ENCODE data around the gene PNPLA2.

DNA sequence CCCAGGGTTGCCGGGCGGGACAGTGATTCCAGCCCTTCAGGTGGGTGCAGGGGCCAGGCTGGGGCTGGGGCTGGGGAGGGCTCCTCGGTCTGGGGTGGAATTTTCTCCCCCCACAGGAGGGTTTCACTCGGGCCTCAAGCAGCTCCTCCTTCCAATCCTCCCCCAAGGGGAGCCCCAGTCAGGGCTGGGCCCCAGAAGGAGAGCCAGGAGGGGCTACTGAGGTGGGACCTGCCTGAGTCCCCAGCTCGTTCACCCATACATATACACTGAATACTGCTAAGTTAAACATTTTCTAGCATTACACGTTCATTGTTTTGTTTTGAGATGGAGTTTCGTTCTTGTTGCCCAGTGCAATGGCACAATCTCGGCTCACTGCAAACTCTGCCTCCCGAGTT is 7.5 kb downstream of the PNPLA2 start:
- no peak for TF ChIP-seq POLR2AphosphoS5 (IDR thresholded peaks at IDR 0.05)
- TF ChIP-seq, protein P1, sequence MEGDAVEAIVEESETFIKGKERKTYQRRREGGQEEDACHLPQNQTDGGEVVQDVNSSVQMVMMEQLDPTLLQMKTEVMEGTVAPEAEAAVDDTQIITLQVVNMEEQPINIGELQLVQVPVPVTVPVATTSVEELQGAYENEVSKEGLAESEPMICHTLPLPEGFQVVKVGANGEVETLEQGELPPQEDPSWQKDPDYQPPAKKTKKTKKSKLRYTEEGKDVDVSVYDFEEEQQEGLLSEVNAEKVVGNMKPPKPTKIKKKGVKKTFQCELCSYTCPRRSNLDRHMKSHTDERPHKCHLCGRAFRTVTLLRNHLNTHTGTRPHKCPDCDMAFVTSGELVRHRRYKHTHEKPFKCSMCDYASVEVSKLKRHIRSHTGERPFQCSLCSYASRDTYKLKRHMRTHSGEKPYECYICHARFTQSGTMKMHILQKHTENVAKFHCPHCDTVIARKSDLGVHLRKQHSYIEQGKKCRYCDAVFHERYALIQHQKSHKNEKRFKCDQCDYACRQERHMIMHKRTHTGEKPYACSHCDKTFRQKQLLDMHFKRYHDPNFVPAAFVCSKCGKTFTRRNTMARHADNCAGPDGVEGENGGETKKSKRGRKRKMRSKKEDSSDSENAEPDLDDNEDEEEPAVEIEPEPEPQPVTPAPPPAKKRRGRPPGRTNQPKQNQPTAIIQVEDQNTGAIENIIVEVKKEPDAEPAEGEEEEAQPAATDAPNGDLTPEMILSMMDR (IDR thresholded peaks at IDR 0.05), result no peak

Data from esophagus muscularis mucosa (tissue), 3 donors.